Breast epithelium (tissue), 4 donors: ENCODE data around the gene HELT. TPM values are rescaled to one million over a fixed set of nuclear protein-coding genes. Genes with fewer than 3 reads are reported as not detected.

Experiments used
- DNase-seq, 2 donors: peaks; one replicate each; pipeline ENCODE4 v3.0.0-alpha.2; 2019; ENCODE audit warnings: low spot score in 2 of 2
- H3K27ac ChIP-seq, 2 donors: fragments of 200-600 bp; sonication (generic) in 1 of 2; one replicate each; pipeline ENCODE4 v1.5.1; 2016 to 2019; ENCODE audit warnings: mild to moderate bottlenecking in 1 of 2
- H3K27me3 ChIP-seq, 2 donors: fragments of 200-600 bp; sonication (generic) in 1 of 2; one replicate each; pipeline versions ENCODE4 v1.5.1 to v1.6.0; 2017 to 2019; ENCODE audit warnings: control low read depth in 1 of 2, mild to moderate bottlenecking in 1 of 2
- H3K36me3 ChIP-seq: fragments of 200-600 bp; one replicate; pipeline ENCODE4 v1.5.1; 2019
- H3K4me1 ChIP-seq, 2 donors: fragments of 200-600 bp; sonication (generic); one replicate each; pipeline ENCODE4 v1.5.1; 2016 to 2019; ENCODE audit warnings: control low read depth in 1 of 2
- H3K4me3 ChIP-seq, 3 donors: fragments of 200-600 bp; sonication (generic); 1 replicate in 2 of 3; 2 replicates in 1 of 3; pipeline ENCODE4 v1.5.1; 2016 to 2019; ENCODE audit warnings: mild to moderate bottlenecking in 3 of 3, moderate library complexity in 2 of 3
- H3K9me3 ChIP-seq, 2 donors: fragments of 200-600 bp; sonication (generic) in 1 of 2; one replicate each; pipeline ENCODE4 v1.5.1; 2016 to 2019; ENCODE audit warnings: control low read depth in 1 of 2
- POLR2A ChIP-seq: fragments of 450-650 bp; IDR thresholded peaks from one replicate; pipeline ENCODE4 v1.6.1; 2016; ENCODE audit warnings: antibody characterized with exemption, mild to moderate bottlenecking, moderate library complexity
- POLR2AphosphoS5 ChIP-seq, 3 donors: sonication (generic); formaldehyde crosslinking; IDR thresholded peaks; one replicate each; pipeline ENCODE4 v1.6.1; 2017; ENCODE audit warnings: antibody characterized with exemption in 3 of 3
- intact Hi-C: fragments of 100-400 bp; cut with DNase I; formaldehyde crosslinking; loops from one replicate; pipeline ENCODE4 v1.15.1; 2023; ENCODE audit warnings: low total_unique reads
- total RNA-seq, 3 donors: library from RNA; depleted of rRNA; stranded (reverse); fragments of >200 nt; gene quantifications; one replicate each; pipeline ENCODE4 v1.1.0, GENCODE V29; 2016
- TF ChIP-seq, protein P1 (sequence below), 3 donors: fragments of 450-650 bp; IDR thresholded peaks; one replicate each; pipeline ENCODE4 v1.5.1; 2016 to 2017; ENCODE audit warnings: antibody characterized with exemption in 3 of 3, mild to moderate bottlenecking in 3 of 3, moderate library complexity in 3 of 3

The HELT gene
- total RNA-seq, 3 donors from 2014 or later: not detected

GRCh38 chr4:185016101-185016940, 2.0 kb upstream of the HELT start:
- TF ChIP-seq POLR2A (no peak), POLR2AphosphoS5 (IDR thresholded peaks at IDR 0.05) (no peak)
- TF ChIP-seq, protein P1, sequence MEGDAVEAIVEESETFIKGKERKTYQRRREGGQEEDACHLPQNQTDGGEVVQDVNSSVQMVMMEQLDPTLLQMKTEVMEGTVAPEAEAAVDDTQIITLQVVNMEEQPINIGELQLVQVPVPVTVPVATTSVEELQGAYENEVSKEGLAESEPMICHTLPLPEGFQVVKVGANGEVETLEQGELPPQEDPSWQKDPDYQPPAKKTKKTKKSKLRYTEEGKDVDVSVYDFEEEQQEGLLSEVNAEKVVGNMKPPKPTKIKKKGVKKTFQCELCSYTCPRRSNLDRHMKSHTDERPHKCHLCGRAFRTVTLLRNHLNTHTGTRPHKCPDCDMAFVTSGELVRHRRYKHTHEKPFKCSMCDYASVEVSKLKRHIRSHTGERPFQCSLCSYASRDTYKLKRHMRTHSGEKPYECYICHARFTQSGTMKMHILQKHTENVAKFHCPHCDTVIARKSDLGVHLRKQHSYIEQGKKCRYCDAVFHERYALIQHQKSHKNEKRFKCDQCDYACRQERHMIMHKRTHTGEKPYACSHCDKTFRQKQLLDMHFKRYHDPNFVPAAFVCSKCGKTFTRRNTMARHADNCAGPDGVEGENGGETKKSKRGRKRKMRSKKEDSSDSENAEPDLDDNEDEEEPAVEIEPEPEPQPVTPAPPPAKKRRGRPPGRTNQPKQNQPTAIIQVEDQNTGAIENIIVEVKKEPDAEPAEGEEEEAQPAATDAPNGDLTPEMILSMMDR (IDR thresholded peaks at IDR 0.05): no peak
- Histone ChIP-seq H3K4me1 (peaks cover 0 to 15% of the 10 kb centered on the region in 2 donors), H3K27ac (no peak overlapping the region), H3K4me3 (no peak overlapping the region), H3K9me3 (no peaks in the 10 kb centered on the region), H3K36me3 (no peaks in the 10 kb centered on the region), H3K27me3 (peaks cover 2 to 84% of the 10 kb centered on the region in 2 donors)
- intact Hi-C loops: no loop called here
- no peak for DNase-seq

DNA sequence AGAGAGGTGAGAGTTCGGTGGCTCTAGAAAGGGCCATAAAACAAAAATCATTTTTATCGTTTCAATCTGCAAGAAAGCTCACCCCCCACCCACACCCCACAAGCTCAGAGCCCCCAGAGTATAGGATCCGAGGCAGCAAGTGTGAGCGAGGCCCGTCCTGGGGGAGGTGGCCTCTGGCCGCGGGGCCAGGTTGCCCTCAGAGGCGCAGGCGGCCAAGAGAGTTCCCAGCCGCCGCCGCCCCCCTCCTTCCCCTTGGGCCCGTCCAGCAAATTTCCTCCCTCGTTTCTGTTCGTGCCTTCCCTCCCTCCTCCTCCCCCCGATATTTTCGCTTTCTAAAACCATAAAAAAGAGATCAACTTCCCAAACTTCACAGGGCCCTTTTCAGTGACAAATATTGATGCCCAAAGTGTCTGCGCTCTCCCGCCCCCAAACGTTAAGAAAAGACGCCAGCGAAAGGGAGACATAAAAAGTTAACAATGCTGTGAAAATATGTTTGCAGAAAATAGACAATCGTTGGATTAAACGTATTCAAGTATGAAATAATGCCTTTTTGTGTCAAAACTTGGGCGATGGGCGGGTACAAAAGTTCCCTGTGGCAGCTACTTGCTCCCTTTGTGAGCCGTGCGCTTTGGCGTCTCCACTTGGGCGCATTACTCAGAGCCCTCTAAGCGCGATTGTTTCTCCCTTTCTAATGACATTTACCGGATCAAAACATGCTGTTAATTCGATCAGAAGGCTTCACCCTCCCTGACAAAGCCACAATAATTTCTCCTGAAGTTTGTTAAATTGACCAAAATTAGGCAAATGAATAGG, 1.1 kb upstream of the HELT start:
- H3K27me3 ChIP-seq: peaks cover 2 to 86% of the 10 kb centered on the region in 2 donors
- intact Hi-C loops: no loop called here
- no peaks in the 10 kb centered on the region for H3K36me3 ChIP-seq
- H3K9me3 ChIP-seq: no peaks in the 10 kb centered on the region
- H3K4me3 ChIP-seq: no peak overlapping the region
- no peak for DNase-seq
- H3K27ac ChIP-seq: no peak overlapping the region
- H3K4me1 ChIP-seq: peaks cover 0 to 16% of the 10 kb centered on the region in 2 donors
- TF ChIP-seq, protein P1 (IDR thresholded peaks at IDR 0.05): no peak
- TF ChIP-seq POLR2AphosphoS5 (IDR thresholded peaks at IDR 0.05) (no peak), POLR2A (no peak)

GRCh38 chr4:185018834-185019455, 655 bp downstream of the HELT start:
- H3K4me3 ChIP-seq: no peak overlapping the region
- H3K27me3 ChIP-seq: peaks cover 2 to 81% of the 10 kb centered on the region in 2 donors

DNA sequence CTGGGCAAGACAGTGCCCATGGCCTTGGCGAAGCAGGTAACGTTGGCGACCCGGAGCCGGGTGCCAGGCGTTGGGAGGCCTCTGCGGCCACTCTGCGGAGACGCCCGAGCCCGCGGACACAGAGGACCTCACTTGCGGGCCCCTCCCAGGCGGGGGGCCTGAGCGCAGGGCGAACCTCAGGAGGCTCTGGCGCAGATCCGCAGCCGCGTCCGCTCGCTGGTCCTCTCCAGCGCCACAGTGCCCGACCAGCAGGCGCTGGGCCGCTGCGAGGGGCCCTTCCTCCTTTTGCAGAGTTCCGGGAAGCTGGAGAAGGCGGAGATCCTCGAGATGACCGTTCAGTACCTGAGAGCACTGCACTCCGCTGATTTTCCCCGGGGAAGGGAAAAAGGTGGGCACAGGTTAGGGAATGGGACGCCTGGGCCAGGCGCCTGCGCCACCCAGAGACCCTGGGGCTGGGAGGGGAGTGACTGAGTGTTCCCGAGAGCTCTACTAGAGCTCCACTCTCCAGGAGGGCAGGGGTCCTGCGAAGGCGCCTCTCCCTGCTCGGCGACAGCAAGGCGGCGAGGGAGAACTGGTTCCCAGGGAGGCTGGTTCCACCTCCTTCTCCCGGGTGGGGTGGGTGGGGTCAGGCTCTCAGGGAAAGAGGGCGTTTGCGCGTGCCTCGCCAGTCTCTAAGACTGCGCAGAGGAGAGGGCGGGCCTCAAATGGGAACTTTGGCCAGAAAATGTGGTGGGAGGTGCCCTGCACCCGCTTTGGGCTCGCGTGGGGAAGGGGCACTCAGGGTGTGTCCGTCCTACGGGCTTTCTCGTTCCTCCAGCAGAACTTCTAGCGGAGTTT, 1.4 kb downstream of the HELT start:
- peaks cover 0 to 16% of the 10 kb centered on the region in 2 donors for H3K4me1 ChIP-seq
- H3K27ac ChIP-seq: no peak overlapping the region
- no peaks in the 10 kb centered on the region for H3K9me3 ChIP-seq
- DNase-seq: no peak
- TF ChIP-seq POLR2A (no peak), POLR2AphosphoS5 (IDR thresholded peaks at IDR 0.05) (no peak)
- TF ChIP-seq, protein P1 (IDR thresholded peaks at IDR 0.05): no peak
- peaks cover 2 to 79% of the 10 kb centered on the region in 2 donors for H3K27me3 ChIP-seq
- intact Hi-C loops: no loop called here
- H3K36me3 ChIP-seq: no peaks in the 10 kb centered on the region
- H3K4me3 ChIP-seq: peak overlapping the region in 2 of 3 donors; percentile 5 to 45

More at GRCh38 chr4:185018834-185019455, 655 bp downstream of the HELT start:
- no peak for TF ChIP-seq POLR2AphosphoS5 (IDR thresholded peaks at IDR 0.05)
- TF ChIP-seq POLR2A: no peak
- TF ChIP-seq, protein P1 (IDR thresholded peaks at IDR 0.05): no peak
- intact Hi-C loops: no loop called here
- no peaks in the 10 kb centered on the region for H3K36me3 ChIP-seq
- H3K4me1 ChIP-seq: peaks cover 0 to 16% of the 10 kb centered on the region in 2 donors
- no peak for DNase-seq
- H3K9me3 ChIP-seq: no peaks in the 10 kb centered on the region
- H3K27ac ChIP-seq: no peak overlapping the region
